Ovary (tissue), 9 donors: Measurements from ENCODE around the gene GANAB. TPM values are rescaled to one million over a fixed set of nuclear protein-coding genes. Genes with fewer than 3 reads are reported as not detected.
"Not testable (repeated sequence)": the region's sequence is repeated elsewhere in the genome, so short reads cannot be mapped to it uniquely, and the experiment has no call there.

Source experiments
- DNase-seq, 5 donors: peaks; one replicate each; pipeline ENCODE4 v3.0.0-alpha.2; 2019 to 2020
- H3K27ac ChIP-seq, 2 donors: fragments of 200-600 bp; one replicate each; pipeline versions ENCODE4 v1.5.1 to v1.8.0; 2019 to 2022
- H3K27me3 ChIP-seq: fragments of 200-600 bp; one replicate; pipeline ENCODE4 v1.8.0; 2022
- H3K36me3 ChIP-seq: fragments of 200-600 bp; sonication (generic); one replicate; pipeline ENCODE4 v1.5.1; 2019
- H3K4me1 ChIP-seq: one replicate; pipeline ENCODE4 v1.8.1; 2013; ENCODE audit warnings: mild to moderate bottlenecking, moderate library complexity; ENCODE audit not compliant: insufficient read depth
- H3K4me3 ChIP-seq: fragments of 200-600 bp; sonication (generic); one replicate; pipeline ENCODE4 v1.5.1; 2017
- H3K9me3 ChIP-seq, 2 donors: fragments of 200-600 bp in 1 of 2; sonication (generic) in 1 of 2; one replicate each; pipeline versions ENCODE4 v1.5.1 to v1.8.1; 2013 to 2019; ENCODE audit warnings: mild to moderate bottlenecking in 1 of 2, moderate library complexity in 1 of 2
- CTCF ChIP-seq, 3 donors: fragments of 450-650 bp in 2 of 3; fragments of 200-600 bp in 1 of 3; IDR thresholded peaks; one replicate each; pipeline versions ENCODE4 v1.5.1 to v1.8.0; 2016 to 2022; ENCODE audit warnings: antibody characterized with exemption in 3 of 3, mild to moderate bottlenecking in 1 of 3
- EP300 ChIP-seq: sonication (generic); formaldehyde crosslinking; IDR thresholded peaks from one replicate; pipeline ENCODE4 v1.6.1; 2017; ENCODE audit warnings: antibody characterized with exemption
- POLR2A ChIP-seq: fragments of 450-650 bp; IDR thresholded peaks from one replicate; pipeline ENCODE4 v1.6.1; 2017; ENCODE audit warnings: antibody characterized with exemption, mild to moderate bottlenecking, moderate library complexity
- WGBS, 3 donors: extraction: QIAGEN DNeasy Blood & Tissue Kit in 1 of 3; methylation state at CpG; one replicate each; pipeline versions ENCODE4 v1.1.5 to v1.1.7; 2013 to 2017; 5-methylcytosine and 5-hydroxymethylcytosine counted together
- intact Hi-C, 4 donors: fragments of 100-400 bp; cut with DNase I; formaldehyde crosslinking; loops; one replicate each; pipeline versions ENCODE4 v1.11.0 to v1.15.1; 2022 to 2023
- polyA plus RNA-seq, 2 donors: library from polyadenylated mRNA; stranded (reverse); fragments of 200-250 nt in 1 of 2; fragments of 350-450 nt in 1 of 2; fragmentation: Illumina TruSeq in 1 of 2; extraction: RNeasy Lipid Tissue Mini Kit (QIAGEN cat#74804) in 1 of 2; gene quantifications; one replicate each; pipeline ENCODE4 v1.2.3, GENCODE V29; 2013 to 2014
- total RNA-seq, 7 donors: library from RNA; depleted of rRNA in 2 of 7; stranded (reverse); fragments of >200 nt in 2 of 7; fragmentation: NEBNext Ultra II Directional in 3 of 7; extraction: Animal tissue kit (Norgen Biotek cat#: 25700) in 3 of 7; gene quantifications; one replicate each; pipeline versions ENCODE4 v1.1.0 to v1.2.4, GENCODE V29; 2016 to 2023
- donor health status: DM: no; HTN: no; CAD: no; lungs with moderate emphysema.
- donor health status: DM: no; HTN: no; CAD: no.
- donor health status: Bipolar disorder and iron deficiency.
- donor health status: DM: yes; HTN: yes; CAD: no.
- donor health status: DM: no; HTN: no; CAD: no.
- donor health status: DM: yes; HTN: yes; CAD: no.

GANAB gene
- total and polyA plus RNA-seq, 9 donors: 91.4 to 280 (median 228) TPM

GRCh38 chr11:62621567-62622470 lies 24.6 kb downstream of the GANAB start, which contains the start of gene B3GAT3:
Gene B3GAT3, minus strand, starts transcription at chr11:62621986. Its CDS starts 39 bp downstream, at chr11:62621947.
- peak within 1 kb of the TSS; percentile 11 to 69 for H3K27ac ChIP-seq
- peaks cover 1% of the 10 kb centered on the region for H3K4me1 ChIP-seq
- H3K27me3 ChIP-seq: no peaks in the 10 kb centered on the region
- peak within 1 kb of the TSS; percentile 76 for H3K4me3 ChIP-seq
- no peaks in the 10 kb centered on the region for H3K36me3 ChIP-seq
- intact Hi-C loops: loop anchor here in 1 of 4 donors (2.0 kb wide), 1 partner anchor 25 kb away; the partner anchor contains the start of gene GANAB
- TF ChIP-seq CTCF (IDR thresholded peaks at IDR 0.05) (peak in 1 of 3 donors; percentile 56), EP300 (peak; percentile 98), POLR2A (peak; percentile 62)
- peak; percentile 98 to 99 (median 99) for DNase-seq
- H3K9me3 ChIP-seq: no peaks in the 10 kb centered on the region
- 1 to 2% (median 1%) methylated on average over 44 to 77 of the region's 77 CpGs for WGBS, 3 donors

GRCh38 chr11:62621027-62621566 lies 25.3 kb downstream of the GANAB start:
- TF ChIP-seq POLR2A (no peak), EP300 (no peak), CTCF (IDR thresholded peaks at IDR 0.05) (no peak)
- DNase-seq: no peak
- Histone ChIP-seq H3K36me3 (no peaks in the 10 kb centered on the region), H3K27ac (peak overlapping the region in 1 of 2 donors; percentile 69), H3K4me3 (peak overlapping the region; percentile 76), H3K4me1 (peaks cover 1% of the 10 kb centered on the region), H3K9me3 (no peaks in the 10 kb centered on the region), H3K27me3 (no peaks in the 10 kb centered on the region)
- intact Hi-C loops: no loop called here
- WGBS, 3 donors: 21 to 27% (median 24%) methylated on average over 8 of the region's 8 CpGs

GRCh38 chr11:62616957-62617356 lies 29.5 kb downstream of the GANAB start:
- 87 to 97% (median 90%) methylated on average over 14 of the region's 14 CpGs for WGBS, 3 donors
- not testable (repeated sequence) for H3K36me3 ChIP-seq

GRCh38 chr11:62615521-62615920 lies 30.9 kb downstream of the GANAB start:
- intact Hi-C loops: no loop called here
- Histone ChIP-seq H3K27me3 (no peaks in the 10 kb centered on the region), H3K9me3 (no peaks in the 10 kb centered on the region), H3K4me1 (peaks cover 12% of the 10 kb centered on the region), H3K27ac (no peak overlapping the region), H3K36me3 (no peaks in the 10 kb centered on the region), H3K4me3 (no peak overlapping the region)
- DNase-seq: no peak
- 80 to 87% (median 82%) methylated on average over 7 of the region's 7 CpGs for WGBS, 3 donors
- TF ChIP-seq EP300: no peak
- TF ChIP-seq CTCF (IDR thresholded peaks at IDR 0.05): no peak
- no peak for TF ChIP-seq POLR2A

More at GRCh38 chr11:62616957-62617356, 29.5 kb downstream of the GANAB start:
- H3K4me1 ChIP-seq, H3K9me3 ChIP-seq, H3K27me3 ChIP-seq, DNase-seq, intact Hi-C loops, H3K4me3 ChIP-seq, H3K27ac ChIP-seq: not testable (repeated sequence)
